Activated T-helper 17 cell treated with anti-CD3 and anti-CD28 coated beads, Interleukin-2, amount 50 U/mL, for 72 hours (primary cell): Measurements from ENCODE around the gene ZNF486. TPM values are rescaled to one million over a fixed set of nuclear protein-coding genes. Genes with fewer than 3 reads are reported as not detected.
"Not testable (repeated sequence)": the region's sequence is repeated elsewhere in the genome, so short reads cannot be mapped to it uniquely, and the experiment has no call there.

Experiments used
- ATAC-seq: fragments of 150-1000 bp; cut with Tn5 transposase; replicated peaks from 2 replicates; pipeline ENCODE4 v1.10.0; 2021; ENCODE audit warnings: mild to moderate bottlenecking, moderate library complexity
- H3K27ac Mint-ChIP-seq: one replicate; pipeline ENCODE4 v1.8.0; 2022; ENCODE audit warnings: mixed read lengths
- H3K27me3 Mint-ChIP-seq: one replicate; pipeline ENCODE4 v1.8.0; 2022; ENCODE audit warnings: mixed read lengths
- H3K36me3 Mint-ChIP-seq: one replicate; pipeline ENCODE4 v1.8.0; 2022; ENCODE audit warnings: low read depth, mild to moderate bottlenecking, mixed read lengths
- H3K4me1 Mint-ChIP-seq: one replicate; pipeline ENCODE4 v1.8.0; 2022; ENCODE audit warnings: mixed read lengths
- H3K4me3 Mint-ChIP-seq: one replicate; pipeline ENCODE4 v1.8.0; 2022; ENCODE audit warnings: mild to moderate bottlenecking, mixed read lengths
- H3K9me3 Mint-ChIP-seq: one replicate; pipeline ENCODE4 v1.8.0; 2022; ENCODE audit warnings: mixed read lengths
- total RNA-seq, 2 donors: library from RNA; stranded (reverse); gene quantifications; one replicate each; pipeline ENCODE4 v1.2.3, GENCODE V29; 2022

ZNF486 gene
- 10 to 100 TPM in 1 of 2 donors, 1 to 10 TPM in 1; 8.4 to 12.8 TPM for total RNA-seq

DNA sequence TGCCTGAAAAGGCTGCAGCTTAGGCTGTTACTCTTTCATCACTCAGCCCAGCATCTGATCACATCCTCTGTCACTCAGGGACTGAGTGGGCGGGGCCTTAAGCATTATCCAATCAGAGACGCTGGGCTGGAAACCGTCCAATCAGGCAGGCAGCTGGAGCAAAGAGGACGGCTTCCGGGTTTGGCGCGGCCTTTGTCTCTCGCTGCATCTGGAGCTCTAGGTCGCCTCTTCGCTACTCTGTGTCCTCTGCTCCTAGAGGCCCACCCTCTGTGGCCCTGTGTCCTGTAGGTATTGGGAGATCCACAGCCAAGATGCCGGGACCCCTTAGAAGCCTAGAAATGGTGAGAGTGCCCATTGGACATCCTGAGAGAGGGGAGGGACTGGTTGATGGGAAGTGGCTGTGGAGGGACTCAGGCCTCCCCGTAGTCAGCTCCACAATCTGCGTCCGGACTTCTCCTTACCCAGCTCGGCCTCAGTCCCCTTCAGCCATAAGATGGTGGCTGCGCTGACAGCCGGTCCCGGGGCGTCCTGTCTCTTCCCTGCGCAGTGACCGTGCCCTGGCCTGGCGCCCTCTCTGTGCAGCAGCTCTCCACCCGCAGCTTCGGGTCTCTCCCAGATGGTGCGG is at the start of gene ZNF486:
Gene ZNF486 (plus strand): TSS at position 195 of the 625 bp plus-strand sequence. CDS start 117 bp downstream, at position 312.
- ATAC-seq, result peak; percentile 98
- Mint-ChIP-seq H3K9me3 (peaks cover 4% of the 10 kb centered on the region), H3K4me1 (peaks cover 3% of the 10 kb centered on the region), H3K4me3 (peak within 1 kb of the TSS; percentile 96), H3K36me3 (peaks cover 43% of the 10 kb centered on the region), H3K27me3 (no peaks in the 10 kb centered on the region), H3K27ac (peak within 1 kb of the TSS; percentile 95)

DNA sequence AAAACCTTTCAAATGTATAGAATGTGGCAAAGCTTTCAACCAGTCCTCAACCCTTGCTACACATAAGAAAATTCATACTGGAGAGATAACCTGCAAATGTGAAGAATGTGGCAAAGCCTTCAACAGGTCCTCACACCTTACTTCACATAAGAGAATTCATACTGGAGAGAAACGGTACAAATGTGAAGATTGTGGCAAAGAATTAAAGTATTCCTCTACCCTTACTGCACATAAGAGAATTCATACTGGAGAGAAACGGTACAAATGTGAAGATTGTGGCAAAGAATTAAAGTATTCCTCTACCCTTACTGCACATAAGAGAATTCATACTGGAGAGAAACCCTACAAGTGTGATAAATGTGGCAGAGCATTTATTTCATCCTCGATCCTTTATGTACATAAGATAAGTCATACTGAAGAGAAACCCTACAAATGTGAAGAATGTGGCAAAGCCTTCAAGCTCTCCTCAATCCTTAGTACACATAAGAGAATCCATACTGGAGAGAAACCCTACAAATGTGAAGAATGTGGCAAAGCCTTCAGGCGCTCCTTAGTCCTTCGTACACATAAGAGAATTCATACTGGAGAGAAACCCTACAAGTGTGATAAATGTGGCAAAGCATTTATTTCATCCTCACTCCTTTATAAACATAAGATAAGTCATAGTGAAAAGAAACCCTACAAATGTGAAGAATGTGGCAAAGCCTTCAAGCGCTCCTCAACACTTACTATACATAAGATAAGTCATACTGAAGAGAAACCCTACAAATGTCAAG is 48.8 kb upstream of the ZNF486 start:
- not testable (repeated sequence) for H3K4me3 Mint-ChIP-seq, H3K27me3 Mint-ChIP-seq, H3K27ac Mint-ChIP-seq, ATAC-seq, H3K4me1 Mint-ChIP-seq
- Mint-ChIP-seq H3K36me3 (peaks cover 38% of the 10 kb centered on the region), H3K9me3 (peaks cover 22% of the 10 kb centered on the region)

DNA sequence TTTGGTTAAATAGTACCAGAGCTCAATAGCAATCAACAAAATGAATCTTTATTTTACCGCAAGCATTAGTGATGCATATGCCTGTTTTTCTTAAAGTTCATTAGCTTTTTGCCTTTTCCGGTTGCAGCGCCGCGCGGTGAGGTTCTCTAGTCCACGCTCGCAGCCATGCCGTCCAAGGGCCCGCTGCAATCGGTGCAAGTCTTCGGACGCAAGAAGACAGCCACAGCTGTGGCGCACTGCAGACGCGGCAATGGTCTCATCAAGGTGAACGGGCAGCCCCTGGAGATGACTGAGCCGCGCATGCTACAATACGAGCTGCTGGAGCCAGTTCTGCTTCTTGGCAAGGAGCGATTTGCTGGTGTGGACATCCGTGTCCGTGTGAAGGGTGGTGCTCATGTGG is 42.1 kb upstream of the ZNF486 start:
- Mint-ChIP-seq H3K27ac (no peak overlapping the region), H3K4me3 (no peak overlapping the region)

DNA sequence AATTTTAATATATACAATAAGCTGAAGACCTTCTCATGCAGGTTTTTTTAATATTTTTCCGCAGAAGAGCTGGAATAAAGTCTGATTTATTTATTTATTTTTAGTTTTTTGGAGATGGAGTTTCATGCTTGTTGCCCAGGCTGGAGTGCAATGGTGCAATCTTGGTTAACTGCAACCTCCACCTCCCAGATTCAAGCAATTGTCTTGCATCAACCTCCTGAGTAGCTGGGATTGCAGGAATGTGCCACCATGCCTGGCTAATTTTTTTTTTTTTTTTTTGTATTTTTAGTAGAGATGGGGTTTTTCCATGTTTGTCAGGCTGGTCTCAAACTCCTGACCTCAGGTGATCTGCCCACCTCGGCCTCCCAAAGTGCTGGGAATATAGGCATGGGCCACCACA is 34.1 kb upstream of the ZNF486 start:
- not testable (repeated sequence) for H3K4me1 Mint-ChIP-seq, ATAC-seq, H3K36me3 Mint-ChIP-seq, H3K4me3 Mint-ChIP-seq, H3K9me3 Mint-ChIP-seq, H3K27ac Mint-ChIP-seq, H3K27me3 Mint-ChIP-seq

More for the DNA sequence above, 42.1 kb upstream of the ZNF486 start:
- H3K9me3 Mint-ChIP-seq, result peaks cover 12% of the 10 kb centered on the region
- ATAC-seq, result no peak
- H3K36me3 Mint-ChIP-seq, result peaks cover 17% of the 10 kb centered on the region
- H3K4me1 Mint-ChIP-seq, result no peaks in the 10 kb centered on the region
- H3K27me3 Mint-ChIP-seq, result no peaks in the 10 kb centered on the region

DNA sequence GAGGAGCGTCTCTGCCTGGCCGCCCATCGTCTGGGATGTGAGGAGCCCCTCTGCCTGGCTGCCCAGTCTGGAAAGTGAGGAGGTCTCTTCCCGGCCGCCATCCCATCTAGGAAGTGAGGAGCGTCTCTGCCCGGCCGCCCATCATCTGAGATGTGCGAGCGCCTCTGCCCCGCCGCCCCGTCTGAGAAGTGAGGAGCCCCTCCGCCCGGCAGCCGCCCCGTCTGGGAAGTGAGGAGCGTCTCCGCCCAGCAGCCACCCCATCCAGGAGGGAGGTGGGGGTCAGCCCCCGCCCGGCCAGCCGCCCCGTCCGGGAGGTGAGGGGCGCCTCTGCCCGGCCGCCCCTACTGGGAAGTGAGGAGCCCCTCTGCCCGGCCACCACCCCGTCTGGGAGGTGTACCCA is 29.3 kb upstream of the ZNF486 start:
- ATAC-seq, H3K9me3 Mint-ChIP-seq: not testable (repeated sequence)

DNA sequence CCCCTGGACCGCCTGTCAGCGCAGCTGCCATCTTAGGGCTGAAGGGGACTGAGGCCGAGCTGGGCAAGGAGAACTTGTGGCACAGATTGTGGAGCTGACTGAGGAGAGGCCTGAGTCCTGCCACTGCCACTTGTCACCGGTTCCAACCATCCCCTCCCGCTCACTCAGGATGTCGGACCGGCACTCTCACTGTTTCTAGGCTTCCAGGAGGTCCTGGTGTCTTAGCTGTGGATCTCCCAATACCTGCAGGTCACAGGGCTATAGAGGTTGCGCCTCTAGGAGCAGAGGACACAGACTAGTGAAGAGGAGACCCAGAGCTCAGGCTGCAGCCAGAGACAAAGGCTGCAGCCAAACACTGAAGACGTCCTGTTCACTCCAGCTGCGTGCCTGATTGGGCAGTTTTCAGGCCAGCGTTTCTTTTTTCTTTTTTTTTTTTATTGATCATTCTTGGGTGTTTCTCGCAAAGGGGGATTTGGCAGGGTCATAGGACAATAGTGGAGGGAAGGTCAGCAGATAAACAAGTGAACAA is 15.3 kb upstream of the ZNF486 start:
- Mint-ChIP-seq H3K27ac (no peak overlapping the region), H3K27me3 (peaks cover 4% of the 10 kb centered on the region)

More for the DNA sequence above, 29.3 kb upstream of the ZNF486 start:
- not testable (repeated sequence) for H3K36me3 Mint-ChIP-seq, H3K4me1 Mint-ChIP-seq, H3K27me3 Mint-ChIP-seq, H3K27ac Mint-ChIP-seq, H3K4me3 Mint-ChIP-seq

DNA sequence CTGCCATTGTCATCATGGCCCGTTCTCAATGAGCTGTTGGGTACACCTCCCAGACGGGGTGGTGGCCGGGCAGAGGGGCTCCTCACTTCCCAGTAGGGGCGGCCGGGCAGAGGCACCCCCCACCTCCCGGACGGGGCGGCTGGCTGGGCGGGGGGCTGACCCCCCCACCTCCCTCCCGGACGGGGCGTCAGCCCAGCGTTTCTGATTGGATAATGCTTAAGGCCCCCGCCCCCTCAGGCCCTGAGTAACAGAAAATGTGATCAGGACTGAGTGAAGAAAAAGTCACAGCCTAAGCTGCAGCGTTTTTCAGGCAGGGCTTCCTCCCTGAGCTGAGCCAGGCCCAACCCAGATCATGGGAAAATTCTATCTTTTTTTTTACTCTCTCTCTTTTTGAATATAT is 14.5 kb upstream of the ZNF486 start:
- ATAC-seq, H3K27me3 Mint-ChIP-seq, H3K4me1 Mint-ChIP-seq, H3K4me3 Mint-ChIP-seq, H3K9me3 Mint-ChIP-seq, H3K27ac Mint-ChIP-seq, H3K36me3 Mint-ChIP-seq: not testable (repeated sequence)

More for the DNA sequence above, 15.3 kb upstream of the ZNF486 start:
- Mint-ChIP-seq H3K4me1 (no peaks in the 10 kb centered on the region), H3K36me3 (no peaks in the 10 kb centered on the region), H3K9me3 (peaks cover 6% of the 10 kb centered on the region), H3K4me3 (no peak overlapping the region)
- ATAC-seq, result no peak

DNA sequence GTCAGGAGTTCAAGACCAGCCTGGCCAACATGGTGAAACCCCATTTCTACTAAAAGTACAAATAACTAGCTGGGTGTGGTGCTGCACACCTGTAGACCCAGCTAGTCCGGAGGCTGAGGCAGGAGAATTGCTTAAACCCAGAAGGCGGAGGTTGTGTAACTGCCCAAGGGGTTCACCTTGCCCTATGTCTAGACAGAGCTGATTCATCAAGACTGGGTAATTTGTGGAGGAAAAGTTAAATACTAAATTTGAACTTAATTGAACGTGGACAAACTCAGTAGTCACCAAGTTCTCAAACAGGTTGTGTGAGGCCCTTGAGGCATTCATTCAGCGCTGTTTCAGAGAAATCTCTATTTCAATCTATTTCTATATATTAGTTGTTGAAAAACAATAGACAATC is 13.7 kb upstream of the ZNF486 start:
- peaks cover 4% of the 10 kb centered on the region for H3K27me3 Mint-ChIP-seq
- no peak overlapping the region for H3K27ac Mint-ChIP-seq
- H3K9me3 Mint-ChIP-seq, result peaks cover 6% of the 10 kb centered on the region
- H3K4me3 Mint-ChIP-seq, result no peak overlapping the region
- H3K4me1 Mint-ChIP-seq, result no peaks in the 10 kb centered on the region
- no peak for ATAC-seq
- no peaks in the 10 kb centered on the region for H3K36me3 Mint-ChIP-seq

DNA sequence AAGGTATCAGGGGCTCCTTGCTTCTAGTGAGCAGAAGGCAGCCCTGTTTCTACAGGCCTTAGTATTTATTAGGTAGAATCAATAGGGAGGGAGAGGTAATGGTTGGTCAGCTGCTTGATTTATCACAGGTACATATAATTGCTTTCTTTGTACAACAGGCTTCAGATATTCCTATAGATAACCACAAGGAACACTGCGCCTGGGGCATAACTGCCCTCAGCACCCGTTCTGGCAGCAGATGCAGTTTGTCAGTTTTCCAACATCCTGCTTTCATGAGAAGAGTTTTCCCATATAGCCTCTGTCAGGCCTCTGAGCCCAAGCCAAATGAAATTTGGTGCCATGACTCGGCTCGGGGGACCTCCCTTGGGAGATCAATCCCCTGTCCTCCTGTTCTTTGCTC is 12.4 kb upstream of the ZNF486 start:
- ATAC-seq, result no peak
- Mint-ChIP-seq H3K4me3 (no peak overlapping the region), H3K27me3 (peaks cover 4% of the 10 kb centered on the region), H3K36me3 (no peaks in the 10 kb centered on the region), H3K27ac (no peak overlapping the region), H3K4me1 (no peaks in the 10 kb centered on the region), H3K9me3 (peaks cover 15% of the 10 kb centered on the region)

DNA sequence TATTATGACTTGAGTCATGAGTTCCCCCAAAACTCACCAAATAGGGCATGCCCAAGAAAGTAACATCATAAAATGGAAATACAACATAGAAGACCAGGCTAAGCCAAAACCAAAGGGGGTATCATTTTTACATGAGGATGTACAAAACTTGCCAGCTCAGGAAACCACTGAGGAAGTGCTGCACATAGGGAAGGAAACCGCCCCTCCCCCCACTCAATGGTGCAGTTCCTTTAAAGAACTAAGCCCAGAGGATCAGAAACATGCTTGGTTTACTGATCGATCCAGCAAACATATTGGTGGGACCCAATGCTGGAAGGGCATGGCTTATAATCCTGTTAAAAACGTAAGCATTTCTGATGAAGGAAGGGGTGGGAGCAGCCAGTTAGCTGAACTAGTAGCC is 4.2 kb upstream of the ZNF486 start:
- peaks cover 10% of the 10 kb centered on the region for H3K36me3 Mint-ChIP-seq
- H3K4me1 Mint-ChIP-seq, result peaks cover 3% of the 10 kb centered on the region
- no peak overlapping the region for H3K27ac Mint-ChIP-seq
- no peak for ATAC-seq
- H3K9me3 Mint-ChIP-seq, result peaks cover 12% of the 10 kb centered on the region
- peak overlapping the region; percentile 4 for H3K4me3 Mint-ChIP-seq
- no peaks in the 10 kb centered on the region for H3K27me3 Mint-ChIP-seq

DNA sequence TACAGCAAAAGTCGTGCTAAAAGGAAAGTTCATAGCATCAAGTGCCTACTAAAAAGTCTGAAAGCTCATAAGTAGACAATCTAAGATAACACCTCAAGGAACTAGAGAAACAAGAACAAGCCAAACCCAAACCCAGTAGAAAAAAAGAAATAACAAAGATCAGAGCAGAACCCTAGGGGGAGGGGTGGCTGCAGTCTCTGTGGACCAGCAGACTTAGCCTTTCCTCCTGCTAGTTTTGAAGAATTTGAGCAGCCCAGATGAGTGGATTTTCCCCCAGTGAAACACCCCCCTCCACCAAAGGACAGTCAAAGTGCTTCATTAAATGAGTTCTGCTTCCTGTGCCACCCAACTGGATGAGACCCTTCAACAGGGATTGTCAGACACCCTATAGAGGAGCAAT is 2.6 kb upstream of the ZNF486 start:
- no peak for ATAC-seq
- H3K9me3 Mint-ChIP-seq, result peaks cover 5% of the 10 kb centered on the region

DNA sequence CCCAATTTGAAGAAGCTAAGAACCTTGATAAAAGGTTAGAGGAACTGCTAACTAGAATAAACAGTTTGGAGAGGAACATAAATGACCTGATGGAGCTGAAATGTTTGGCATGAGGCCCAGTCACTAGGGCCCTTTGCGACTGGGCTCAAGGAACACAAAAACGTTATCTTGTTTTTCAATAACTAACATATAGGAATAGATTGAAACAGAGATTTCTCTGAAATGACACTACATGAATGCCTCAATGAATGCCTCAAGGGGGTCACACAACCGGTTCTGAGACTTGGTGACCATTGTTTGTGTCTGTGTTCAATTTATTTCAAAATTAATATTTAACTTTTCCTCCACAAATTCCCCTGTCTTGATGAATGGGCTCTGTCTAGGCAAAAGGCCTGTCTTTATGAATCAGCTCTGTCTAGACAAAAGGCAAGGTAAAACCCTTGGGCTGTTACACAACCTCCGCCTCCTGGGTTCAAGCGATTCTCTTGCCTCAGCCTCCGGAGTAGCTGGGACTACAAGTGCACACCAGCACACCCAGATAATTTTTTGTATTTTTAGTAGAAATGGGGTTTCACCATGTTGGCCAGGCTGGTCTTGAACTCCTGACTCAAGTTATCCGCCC is 932 bp upstream of the ZNF486 start:
- Mint-ChIP-seq H3K27me3 (no peaks in the 10 kb centered on the region), H3K36me3 (peaks cover 32% of the 10 kb centered on the region), H3K4me1 (peaks cover 3% of the 10 kb centered on the region), H3K4me3 (no peak overlapping the region), H3K27ac (no peak overlapping the region), H3K9me3 (peaks cover 4% of the 10 kb centered on the region)
- ATAC-seq, result no peak

More for the DNA sequence above, 2.6 kb upstream of the ZNF486 start:
- H3K36me3 Mint-ChIP-seq, result peaks cover 16% of the 10 kb centered on the region
- H3K4me3 Mint-ChIP-seq, result no peak overlapping the region
- H3K4me1 Mint-ChIP-seq, result peaks cover 3% of the 10 kb centered on the region
- no peaks in the 10 kb centered on the region for H3K27me3 Mint-ChIP-seq
- no peak overlapping the region for H3K27ac Mint-ChIP-seq

DNA sequence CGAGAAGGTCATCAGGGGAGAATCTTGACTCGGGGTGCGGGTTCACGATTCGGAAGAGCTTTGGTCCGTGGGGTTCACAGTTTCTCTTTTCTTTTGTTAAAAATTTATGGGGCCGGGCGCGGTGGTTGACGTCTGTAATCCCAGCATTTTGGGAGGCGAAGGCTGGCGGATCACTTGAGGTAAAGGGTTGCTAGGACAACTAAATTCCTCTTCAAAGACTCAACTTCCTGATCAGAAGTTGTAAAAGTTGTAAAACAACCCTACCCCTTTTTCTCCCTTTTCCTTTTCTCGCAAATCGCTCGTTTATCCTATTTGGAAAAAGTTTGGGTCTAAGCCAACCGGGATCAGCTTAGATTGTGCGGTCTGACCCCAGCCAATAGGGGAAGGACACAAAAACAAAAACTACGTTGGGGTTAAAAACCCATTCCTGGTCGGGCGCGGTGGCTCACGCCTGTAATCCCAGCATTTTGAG is 673 bp downstream of the ZNF486 start:
- ATAC-seq, result no peak
- peaks cover 48% of the 10 kb centered on the region for H3K36me3 Mint-ChIP-seq
- peak overlapping the region; percentile 96 for H3K4me3 Mint-ChIP-seq
- peak overlapping the region; percentile 95 for H3K27ac Mint-ChIP-seq
- H3K4me1 Mint-ChIP-seq, result peaks cover under 1% of the 10 kb centered on the region
- H3K9me3 Mint-ChIP-seq, result peaks cover 4% of the 10 kb centered on the region
- H3K27me3 Mint-ChIP-seq, result no peaks in the 10 kb centered on the region

DNA sequence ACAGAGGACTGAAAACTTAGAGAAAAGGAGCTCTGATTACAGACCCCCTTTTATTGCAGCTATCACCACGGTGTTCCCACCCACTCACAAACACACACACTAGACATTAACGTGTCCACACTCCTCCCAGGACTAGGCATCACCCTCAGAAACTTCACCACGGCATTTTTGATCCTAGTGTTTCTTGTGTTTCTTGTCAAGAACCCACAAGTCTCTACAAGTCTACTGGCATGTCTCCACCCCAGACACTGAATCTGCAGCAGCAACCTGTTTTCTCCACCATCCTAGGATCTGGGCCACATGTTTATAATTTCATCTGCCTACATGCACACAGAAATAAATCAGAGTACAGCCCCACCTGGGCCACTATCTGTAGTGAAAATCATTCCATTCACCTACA is 4.3 kb downstream of the ZNF486 start:
- Mint-ChIP-seq H3K27ac (no peak overlapping the region), H3K36me3 (peaks cover 68% of the 10 kb centered on the region), H3K4me1 (no peaks in the 10 kb centered on the region), H3K27me3 (no peaks in the 10 kb centered on the region), H3K4me3 (no peak overlapping the region), H3K9me3 (no peaks in the 10 kb centered on the region)
- no peak for ATAC-seq
